GM12801 (cell line): Measurements from ENCODE around the gene CREB3.

Source experiments
- CTCF ChIP-seq: IDR thresholded peaks from one replicate; pipeline ENCODE4 v1.5.1; 2011; ENCODE audit warnings: control low read depth; ENCODE audit not compliant: insufficient read length; ENCODE audit errors: extremely low read depth

CREB3 gene

GRCh38 chr9:35728041-35728971 lies 4.2 kb upstream of the CREB3 start:
- no peak for TF ChIP-seq CTCF

GRCh38 chr9:35729101-35729500 lies 3.4 kb upstream of the CREB3 start:
- no peak for TF ChIP-seq CTCF

- TF ChIP-seq CTCF: no peak
These were observed 2.6 kb upstream of the CREB3 start for GRCh38 chr9:35729700-35730485.

GRCh38 chr9:35730486-35730854 lies 2.0 kb upstream of the CREB3 start:
- no peak for TF ChIP-seq CTCF

- TF ChIP-seq CTCF: no peak
These were observed 866 bp upstream of the CREB3 start for GRCh38 chr9:35731415-35732184.

GRCh38 chr9:35732800-35733541 lies 505 bp downstream of the CREB3 start:
- no peak for TF ChIP-seq CTCF

GRCh38 chr9:35734096-35734495 lies 1.6 kb downstream of the CREB3 start:
- TF ChIP-seq CTCF: no peak
